Measurements from ENCODE around the gene FAM171A1.

The FAM171A1 gene

GRCh38 chr10:15258255-15258654 is 112.8 kb downstream of the FAM171A1 start:
- Histone ChIP-seq H2BK5ac (ENCODE audit: low read length) (no peak overlapping the region), H3K4ac (ENCODE audit: low read length) (no peak overlapping the region), H3K4me1 (ENCODE audit: control insufficient read depth in 2 of 2, insufficient read depth in 1 of 2, low read depth in 1 of 2, low read length in 2 of 2) (peaks cover 7 to 12% of the 10 kb centered on the region in 2 donors), H3K14ac (ENCODE audit: low read length) (no peak overlapping the region), H3K9me3 (replicated peaks in 1 of 2; ENCODE audit: control insufficient read depth in 2 of 2, insufficient read depth in 1 of 2, low read depth in 1 of 2, low read length in 2 of 2) (no peaks in the 10 kb centered on the region), H3K4me3 (ENCODE audit: low read length in 2 of 2) (no peak overlapping the region), H2AFZ (ENCODE audit: low read length) (no peak overlapping the region), H2AK5ac (ENCODE audit: low read depth, low read length) (no peak overlapping the region), H3K27ac (replicated peaks; ENCODE audit: low read length) (no peak overlapping the region), H4K8ac (ENCODE audit: low read depth, low read length) (no peak overlapping the region), H3K9ac (ENCODE audit: low read depth, low read length, poor library complexity) (no peak overlapping the region), H3K23ac (ENCODE audit: low read depth, low read length, poor library complexity) (no peak overlapping the region), H3K18ac (ENCODE audit: low read length) (no peak overlapping the region), H2BK15ac (ENCODE audit: low read length) (no peak overlapping the region), H3K27me3 (ENCODE audit: control insufficient read depth in 3 of 3, insufficient read depth in 3 of 3, low read depth in 1 of 3, low read length in 3 of 3) (no peaks in the 10 kb centered on the region), H3K36me3 (replicated peaks in 1 of 2; ENCODE audit: control insufficient read depth in 2 of 2, insufficient read depth in 2 of 2, low read length in 2 of 2) (peaks cover 0 to 12% of the 10 kb centered on the region in 2 donors), H2BK120ac (ENCODE audit: low read depth, low read length) (no peak overlapping the region), H4K91ac (ENCODE audit: low read depth, low read length, poor library complexity) (no peak overlapping the region), H3K79me1 (ENCODE audit: low read depth, low read length) (no peaks in the 10 kb centered on the region), H2BK12ac (ENCODE audit: low read length) (no peak overlapping the region), H3K4me2 (ENCODE audit: insufficient read depth, low read length, poor library complexity, severe bottlenecking) (no peak overlapping the region)
- WGBS, 2 donors (ENCODE audit: extremely low coverage in 2 of 2, insufficient read length in 2 of 2, insufficient replicate concordance in 1 of 2), result no CpG with 5 or more reads among the region's 6 CpGs
- DNase-seq (ENCODE audit: low spot score), result no peak

- H4K8ac ChIP-seq (ENCODE audit: low read depth, low read length), result no peak overlapping the region
- no peak overlapping the region for H2BK12ac ChIP-seq (ENCODE audit: low read length)
- no peak overlapping the region for H2AFZ ChIP-seq (ENCODE audit: low read length)
- no peak overlapping the region for H2BK15ac ChIP-seq (ENCODE audit: low read length)
- H2BK120ac ChIP-seq (ENCODE audit: low read depth, low read length), result no peak overlapping the region
- H3K4ac ChIP-seq (ENCODE audit: low read length), result no peak overlapping the region
- no peak overlapping the region for H3K4me3 ChIP-seq (ENCODE audit: low read length in 2 of 2)
- H4K91ac ChIP-seq (ENCODE audit: low read depth, low read length, poor library complexity), result no peak overlapping the region
- H2AK5ac ChIP-seq (ENCODE audit: low read depth, low read length), result no peak overlapping the region
- no peak overlapping the region for H3K27ac ChIP-seq (replicated peaks; ENCODE audit: low read length)
- no peaks in the 10 kb centered on the region for H3K27me3 ChIP-seq (ENCODE audit: control insufficient read depth in 3 of 3, insufficient read depth in 3 of 3, low read depth in 1 of 3, low read length in 3 of 3)
- DNase-seq (ENCODE audit: low spot score), result no peak
- H2BK5ac ChIP-seq (ENCODE audit: low read length), result no peak overlapping the region
- H3K9ac ChIP-seq (ENCODE audit: low read depth, low read length, poor library complexity), result no peak overlapping the region
- H3K4me2 ChIP-seq (ENCODE audit: insufficient read depth, low read length, poor library complexity, severe bottlenecking), result no peak overlapping the region
- peaks cover 0 to 16% of the 10 kb centered on the region in 2 donors for H3K36me3 ChIP-seq (replicated peaks in 1 of 2; ENCODE audit: control insufficient read depth in 2 of 2, insufficient read depth in 2 of 2, low read length in 2 of 2)
- H3K4me1 ChIP-seq (ENCODE audit: control insufficient read depth in 2 of 2, insufficient read depth in 1 of 2, low read depth in 1 of 2, low read length in 2 of 2), result peaks cover 7 to 12% of the 10 kb centered on the region in 2 donors
- H3K23ac ChIP-seq (ENCODE audit: low read depth, low read length, poor library complexity), result no peak overlapping the region
- H3K9me3 ChIP-seq (replicated peaks in 1 of 2; ENCODE audit: control insufficient read depth in 2 of 2, insufficient read depth in 1 of 2, low read depth in 1 of 2, low read length in 2 of 2), result no peaks in the 10 kb centered on the region
- WGBS, 2 donors (ENCODE audit: extremely low coverage in 2 of 2, insufficient read length in 2 of 2, insufficient replicate concordance in 1 of 2), result no CpG with 5 or more reads among the region's 6 CpGs
- no peak overlapping the region for H3K18ac ChIP-seq (ENCODE audit: low read length)
- no peak overlapping the region for H3K14ac ChIP-seq (ENCODE audit: low read length)
- no peaks in the 10 kb centered on the region for H3K79me1 ChIP-seq (ENCODE audit: low read depth, low read length)
Measured at GRCh38 chr10:15255961-15256360, 115.1 kb downstream of the FAM171A1 start.

GRCh38 chr10:15254808-15255648 is 116.1 kb downstream of the FAM171A1 start:
- Histone ChIP-seq H3K9me3 (replicated peaks in 1 of 2; ENCODE audit: control insufficient read depth in 2 of 2, insufficient read depth in 1 of 2, low read depth in 1 of 2, low read length in 2 of 2) (no peaks in the 10 kb centered on the region), H2BK12ac (ENCODE audit: low read length) (no peak overlapping the region)

DNA sequence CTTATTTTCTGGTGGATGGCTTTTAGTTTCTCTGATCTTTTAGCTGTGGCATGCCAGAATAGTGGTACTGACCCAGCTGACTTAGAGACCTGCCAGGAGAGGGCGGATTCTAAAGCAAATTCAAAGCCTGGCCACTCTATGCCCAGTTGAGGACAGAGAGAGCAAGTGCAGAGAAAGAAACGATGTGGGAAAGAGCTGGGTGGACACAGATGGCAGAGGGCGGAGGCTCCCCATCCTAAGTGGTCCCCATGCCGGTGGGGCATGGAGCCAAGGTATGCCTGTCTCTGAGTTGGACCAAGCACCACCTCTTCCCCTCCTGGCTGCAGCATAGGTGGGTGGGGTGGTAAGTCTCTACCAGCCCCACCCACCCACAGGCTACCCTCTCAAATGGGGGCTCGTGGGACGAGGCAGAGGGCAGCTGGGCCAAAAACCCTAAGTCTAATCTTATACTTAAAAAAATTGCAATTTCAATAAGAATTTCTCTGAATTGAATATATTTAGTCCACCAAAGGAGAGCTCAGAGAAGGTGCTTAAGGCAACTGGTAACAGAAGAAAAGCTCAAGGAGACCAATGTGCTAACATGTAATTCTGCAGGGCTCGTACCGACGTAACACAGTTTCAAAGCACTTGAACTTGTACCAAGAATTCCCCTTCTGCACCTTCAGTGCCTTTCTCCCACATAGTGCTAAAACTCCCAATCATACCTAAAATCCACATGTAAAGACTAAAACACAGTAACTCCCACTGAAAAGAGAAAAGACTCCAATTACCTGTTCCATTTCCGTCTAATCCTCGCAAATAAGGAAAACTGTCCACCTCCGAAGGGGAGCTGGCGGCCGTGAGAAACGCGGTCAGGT is 116.9 kb downstream of the FAM171A1 start:
- H3K4me2 ChIP-seq (ENCODE audit: insufficient read depth, low read length, poor library complexity, severe bottlenecking), result no peak overlapping the region
- no peaks in the 10 kb centered on the region for H3K9me3 ChIP-seq (replicated peaks in 1 of 2; ENCODE audit: control insufficient read depth in 2 of 2, insufficient read depth in 1 of 2, low read depth in 1 of 2, low read length in 2 of 2)
- no CpG with 5 or more reads among the region's 16 CpGs for WGBS, 2 donors (ENCODE audit: extremely low coverage in 2 of 2, insufficient read length in 2 of 2, insufficient replicate concordance in 1 of 2)
- H2BK12ac ChIP-seq (ENCODE audit: low read length), result no peak overlapping the region
- no peak overlapping the region for H3K4me3 ChIP-seq (ENCODE audit: low read length in 2 of 2)
- H2BK15ac ChIP-seq (ENCODE audit: low read length), result no peak overlapping the region
- H2BK120ac ChIP-seq (ENCODE audit: low read depth, low read length), result no peak overlapping the region
- H3K18ac ChIP-seq (ENCODE audit: low read length), result no peak overlapping the region
- no peaks in the 10 kb centered on the region for H3K27me3 ChIP-seq (ENCODE audit: control insufficient read depth in 3 of 3, insufficient read depth in 3 of 3, low read depth in 1 of 3, low read length in 3 of 3)
- H3K9ac ChIP-seq (ENCODE audit: low read depth, low read length, poor library complexity), result no peak overlapping the region
- no peak for DNase-seq (ENCODE audit: low spot score)
- no peak overlapping the region for H2AK5ac ChIP-seq (ENCODE audit: low read depth, low read length)
- no peak overlapping the region for H3K4ac ChIP-seq (ENCODE audit: low read length)
- no peaks in the 10 kb centered on the region for H3K79me1 ChIP-seq (ENCODE audit: low read depth, low read length)
- peaks cover 0 to 17% of the 10 kb centered on the region in 2 donors for H3K36me3 ChIP-seq (replicated peaks in 1 of 2; ENCODE audit: control insufficient read depth in 2 of 2, insufficient read depth in 2 of 2, low read length in 2 of 2)
- no peak overlapping the region for H4K8ac ChIP-seq (ENCODE audit: low read depth, low read length)
- H4K91ac ChIP-seq (ENCODE audit: low read depth, low read length, poor library complexity), result no peak overlapping the region
- no peak overlapping the region for H3K27ac ChIP-seq (replicated peaks; ENCODE audit: low read length)
- H3K23ac ChIP-seq (ENCODE audit: low read depth, low read length, poor library complexity), result no peak overlapping the region
- peaks cover 7 to 12% of the 10 kb centered on the region in 2 donors for H3K4me1 ChIP-seq (ENCODE audit: control insufficient read depth in 2 of 2, insufficient read depth in 1 of 2, low read depth in 1 of 2, low read length in 2 of 2)
- peak overlapping the region; percentile 25 for H2AFZ ChIP-seq (ENCODE audit: low read length)
- no peak overlapping the region for H3K14ac ChIP-seq (ENCODE audit: low read length)
- no peak overlapping the region for H2BK5ac ChIP-seq (ENCODE audit: low read length)

More at GRCh38 chr10:15254808-15255648, 116.1 kb downstream of the FAM171A1 start:
- Histone ChIP-seq H3K27ac (replicated peaks; ENCODE audit: low read length) (no peak overlapping the region), H3K27me3 (ENCODE audit: control insufficient read depth in 3 of 3, insufficient read depth in 3 of 3, low read depth in 1 of 3, low read length in 3 of 3) (no peaks in the 10 kb centered on the region), H2BK15ac (ENCODE audit: low read length) (no peak overlapping the region), H2AFZ (ENCODE audit: low read length) (peak overlapping the region; percentile 25), H3K18ac (ENCODE audit: low read length) (no peak overlapping the region), H2AK5ac (ENCODE audit: low read depth, low read length) (no peak overlapping the region), H3K36me3 (replicated peaks in 1 of 2; ENCODE audit: control insufficient read depth in 2 of 2, insufficient read depth in 2 of 2, low read length in 2 of 2) (peaks cover 0 to 17% of the 10 kb centered on the region in 2 donors), H3K14ac (ENCODE audit: low read length) (no peak overlapping the region), H3K4me2 (ENCODE audit: insufficient read depth, low read length, poor library complexity, severe bottlenecking) (no peak overlapping the region), H3K4me3 (ENCODE audit: low read length in 2 of 2) (no peak overlapping the region), H2BK120ac (ENCODE audit: low read depth, low read length) (no peak overlapping the region), H4K8ac (ENCODE audit: low read depth, low read length) (no peak overlapping the region), H3K79me1 (ENCODE audit: low read depth, low read length) (no peaks in the 10 kb centered on the region), H4K91ac (ENCODE audit: low read depth, low read length, poor library complexity) (no peak overlapping the region), H3K4ac (ENCODE audit: low read length) (no peak overlapping the region), H2BK5ac (ENCODE audit: low read length) (no peak overlapping the region), H3K23ac (ENCODE audit: low read depth, low read length, poor library complexity) (no peak overlapping the region), H3K4me1 (ENCODE audit: control insufficient read depth in 2 of 2, insufficient read depth in 1 of 2, low read depth in 1 of 2, low read length in 2 of 2) (peaks cover 7 to 12% of the 10 kb centered on the region in 2 donors), H3K9ac (ENCODE audit: low read depth, low read length, poor library complexity) (no peak overlapping the region)
- no CpG with 5 or more reads among the region's 10 CpGs for WGBS, 2 donors (ENCODE audit: extremely low coverage in 2 of 2, insufficient read length in 2 of 2, insufficient replicate concordance in 1 of 2)
- DNase-seq (ENCODE audit: low spot score), result no peak

Data from neuronal stem cell (in vitro differentiated cells).